Lower leg skin (tissue), 4 donors: Measurements from ENCODE around the gene SLC38A10. TPM values are rescaled to one million over a fixed set of nuclear protein-coding genes. Genes with fewer than 3 reads are reported as not detected.

ENCODE experiments used
- DNase-seq, 2 donors: peaks; one replicate each; pipeline ENCODE4 v3.0.0-alpha.2; 2019; ENCODE audit warnings: low spot score in 2 of 2
- H3K4me3 ChIP-seq: fragments of 200-600 bp; sonication (generic); 2 replicates; pipeline ENCODE4 v1.5.1; 2017; ENCODE audit warnings: mild to moderate bottlenecking, low read depth; ENCODE audit not compliant: poor library complexity, severe bottlenecking
- CTCF ChIP-seq, 3 donors: fragments of 450-650 bp; IDR thresholded peaks; one replicate each; pipeline ENCODE4 v1.5.1; 2016; ENCODE audit warnings: antibody characterized with exemption in 3 of 3, mild to moderate bottlenecking in 3 of 3, moderate library complexity in 2 of 3
- POLR2A ChIP-seq, 2 donors: fragments of 450-650 bp; IDR thresholded peaks; one replicate each; pipeline ENCODE4 v1.6.1; 2016 to 2017; ENCODE audit warnings: antibody characterized with exemption in 2 of 2, mild to moderate bottlenecking in 1 of 2, moderate library complexity in 1 of 2
- WGBS, 2 donors: methylation state at CpG; one replicate each; pipeline ENCODE4 v1.1.5; 2018; 5-methylcytosine and 5-hydroxymethylcytosine counted together
- intact Hi-C: fragments of 100-400 bp; cut with DNase I; formaldehyde crosslinking; loops from one replicate; pipeline ENCODE4 v1.15.0; 2023; ENCODE audit warnings: low total_unique reads
- total RNA-seq, 4 donors: library from RNA; depleted of rRNA; stranded (reverse); fragments of >200 nt; gene quantifications; one replicate each; pipeline ENCODE4 v1.1.0, GENCODE V29; 2016

SLC38A10 gene
- total RNA-seq, 4 donors from 2014 or later = 47.5 to 100 (median 73.3) TPM

- 89 to 90% methylated on average over 16 to 17 of the region's 17 CpGs for WGBS, 2 donors
- DNase-seq = no peak
- intact Hi-C loops = loop anchor here (10.0 kb wide), 1 partner anchor 209 kb away; no protein-coding TSS in a partner anchor
- TF ChIP-seq POLR2A (IDR thresholded peaks at IDR 0.05) = no peak
- no peak for TF ChIP-seq CTCF (IDR thresholded peaks at IDR 0.05)
- H3K4me3 ChIP-seq = no peak overlapping the region
These were observed 61.8 kb downstream of the SLC38A10 start for GRCh38 chr17:81233316-81233715.

DNA sequence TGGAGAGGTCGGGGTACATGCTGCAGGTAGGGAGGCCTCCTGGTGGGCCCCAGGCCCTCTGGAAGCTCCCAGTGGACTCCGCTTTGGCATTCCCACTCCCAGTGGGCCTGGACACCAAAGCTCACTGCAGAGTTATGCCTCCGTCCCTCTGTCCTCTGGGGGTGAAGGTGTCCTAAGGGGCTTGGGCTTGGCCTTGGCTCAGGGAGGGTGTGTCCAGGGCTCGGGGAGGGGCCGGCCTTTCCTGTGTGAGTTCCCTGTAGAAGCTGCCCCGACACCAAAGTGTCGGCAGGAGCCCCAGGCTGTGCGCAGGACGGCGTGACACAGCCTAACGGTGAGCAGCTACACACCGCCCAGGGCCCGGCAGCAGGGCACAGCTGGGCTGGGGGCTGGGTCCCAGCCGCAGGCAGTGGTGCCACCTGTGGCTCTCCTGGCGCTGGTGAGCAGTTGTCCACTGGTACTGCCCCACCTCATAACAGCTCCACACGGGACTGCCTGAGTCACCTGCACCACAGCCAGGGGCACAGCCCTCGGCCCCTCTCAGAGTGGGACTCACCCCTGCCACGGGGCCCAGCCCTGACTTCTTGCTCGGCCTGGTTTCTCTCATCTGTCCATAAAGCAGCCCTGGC is 62.4 kb downstream of the SLC38A10 start:
- TF ChIP-seq POLR2A (IDR thresholded peaks at IDR 0.05) (no peak), CTCF (IDR thresholded peaks at IDR 0.05) (no peak)
- H3K4me3 ChIP-seq = no peak overlapping the region
- intact Hi-C loops = loop anchor here (10.0 kb wide), 1 partner anchor 208 kb away; no protein-coding TSS in a partner anchor
- WGBS, 2 donors = 87 to 92% methylated on average over 14 to 19 of the region's 19 CpGs
- no peak for DNase-seq

- TF ChIP-seq POLR2A (IDR thresholded peaks at IDR 0.05) (no peak), CTCF (IDR thresholded peaks at IDR 0.05) (no peak)
- WGBS, 2 donors = 91 to 94% methylated on average over 17 to 33 of the region's 43 CpGs
- H3K4me3 ChIP-seq = no peak overlapping the region
- intact Hi-C loops = loop anchor here (10.0 kb wide), 1 partner anchor 207 kb away; no protein-coding TSS in a partner anchor
- no peak for DNase-seq
These were observed 63.1 kb downstream of the SLC38A10 start for GRCh38 chr17:81231766-81232581.

GRCh38 chr17:81231121-81231645 is 63.9 kb downstream of the SLC38A10 start:
- TF ChIP-seq POLR2A (IDR thresholded peaks at IDR 0.05) (no peak), CTCF (IDR thresholded peaks at IDR 0.05) (no peak)
- WGBS, 2 donors = 84 to 89% methylated on average over 31 of the region's 31 CpGs
- H3K4me3 ChIP-seq = no peak overlapping the region
- intact Hi-C loops = loop anchor here (10.0 kb wide), 1 partner anchor 206 kb away; no protein-coding TSS in a partner anchor
- no peak for DNase-seq

DNA sequence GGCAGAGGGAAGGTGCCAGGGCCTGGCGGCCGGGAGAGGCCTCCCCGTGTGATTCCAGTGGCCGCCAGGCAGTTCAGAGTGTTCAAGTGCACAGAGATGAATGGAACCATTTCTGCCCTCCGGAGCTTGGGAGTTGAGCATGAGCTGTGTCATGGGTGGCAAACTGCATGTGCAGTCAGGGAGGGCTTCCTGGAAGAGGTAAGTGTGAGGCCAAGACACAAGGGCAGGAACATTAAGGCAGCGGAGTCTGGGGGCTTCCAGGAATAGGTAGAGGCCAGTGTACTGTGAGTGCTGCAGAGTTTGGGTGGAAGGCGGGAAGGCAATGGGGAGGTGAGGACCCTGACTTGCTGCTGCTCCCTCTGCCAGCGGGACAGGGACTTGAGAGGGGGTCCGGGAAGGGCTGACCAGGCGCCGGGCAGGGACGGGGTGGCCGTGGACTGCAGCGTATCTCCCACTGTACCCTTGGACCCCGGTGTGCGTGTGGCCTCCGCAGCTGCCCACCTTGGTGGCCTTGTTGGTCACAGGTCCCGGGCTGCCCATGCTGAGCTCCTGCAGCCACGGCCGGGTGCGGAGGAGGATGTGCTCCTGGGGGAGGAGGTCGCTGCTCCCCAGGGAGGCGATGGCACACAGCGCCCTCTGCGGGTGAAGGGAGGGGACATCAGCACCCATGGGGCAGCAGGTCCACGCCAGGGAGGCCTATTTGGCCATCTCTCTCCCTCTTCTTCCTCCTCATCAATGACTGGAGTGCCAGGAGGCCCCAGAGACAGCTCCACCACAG is 64.9 kb downstream of the SLC38A10 start:
- no peak overlapping the region for H3K4me3 ChIP-seq
- 89 to 95% methylated on average over 18 to 26 of the region's 26 CpGs for WGBS, 2 donors
- no peak for TF ChIP-seq POLR2A (IDR thresholded peaks at IDR 0.05)
- TF ChIP-seq CTCF (IDR thresholded peaks at IDR 0.05) = no peak
- DNase-seq = no peak
- intact Hi-C loops = loop anchor here (10.0 kb wide), 1 partner anchor 205 kb away; no protein-coding TSS in a partner anchor
